Gastrocnemius medialis (tissue), 4 donors: ENCODE data around the gene LTBP4. TPM values are rescaled to one million over a fixed set of nuclear protein-coding genes. Genes with fewer than 3 reads are reported as not detected.
"Not testable (repeated sequence)": the region's sequence is repeated elsewhere in the genome, so short reads cannot be mapped to it uniquely, and the experiment has no call there.

Experiments
- ATAC-seq, 2 donors: fragments of 150-250 bp; one replicate each; pipeline ENCODE4 v1.9.1; 2016
- DNase-seq, 2 donors: peaks; one replicate each; pipeline ENCODE4 v3.0.0-alpha.2; 2019
- H3K27ac ChIP-seq, 4 donors: fragments of 200-600 bp; sonication (generic); 1 replicate in 1 of 4; 2 replicates in 3 of 4; pipeline ENCODE4 v1.5.1; 2016 to 2018; ENCODE audit warnings: mild to moderate bottlenecking in 2 of 4, moderate library complexity in 1 of 4
- H3K27me3 ChIP-seq, 3 donors: fragments of 200-600 bp; sonication (generic) in 2 of 3; 1 replicate in 1 of 3; 2 replicates in 2 of 3; pipeline versions ENCODE4 v1.5.1 to v1.6.0; 2016 to 2019; ENCODE audit warnings: mild to moderate bottlenecking in 1 of 3, moderate library complexity in 1 of 3
- H3K36me3 ChIP-seq, 2 donors: fragments of 200-600 bp; sonication (generic) in 1 of 2; one replicate each; pipeline ENCODE4 v1.5.1; 2017 to 2018
- H3K4me1 ChIP-seq, 2 donors: fragments of 200-600 bp; sonication (generic) in 1 of 2; one replicate each; pipeline ENCODE4 v1.5.1; 2016 to 2017; ENCODE audit warnings: mild to moderate bottlenecking in 2 of 2
- H3K4me3 ChIP-seq, 4 donors: fragments of 200-600 bp; sonication (generic) in 3 of 4; 1 replicate in 1 of 4; 2 replicates in 3 of 4; pipeline ENCODE4 v1.5.1; 2016 to 2019; ENCODE audit warnings: mild to moderate bottlenecking in 2 of 4
- H3K9me3 ChIP-seq, 3 donors: fragments of 200-600 bp; sonication (generic) in 2 of 3; 1 replicate in 1 of 3; 2 replicates in 2 of 3; pipeline ENCODE4 v1.5.1; 2016 to 2019
- POLR2A ChIP-seq, 2 donors: fragments of 450-650 bp; IDR thresholded peaks; one replicate each; pipeline ENCODE4 v1.6.1; 2017; ENCODE audit warnings: antibody characterized with exemption in 2 of 2, mild to moderate bottlenecking in 2 of 2, moderate library complexity in 2 of 2
- in situ Hi-C, 4 donors: fragments of 200-750 bp; cut with MboI; loops; one replicate each; pipeline versions ENCODE4 v1.15.0 to v1.8.0; 2017; ENCODE audit warnings: low sequenced_read_pairs in 4 of 4
- intact Hi-C: fragments of 100-400 bp; cut with DNase I; formaldehyde crosslinking; loops from one replicate; pipeline ENCODE4 v1.15.1; 2023; ENCODE audit warnings: low total_unique reads
- total RNA-seq, 4 donors: library from RNA; depleted of rRNA; stranded (reverse); fragments of >200 nt; gene quantifications; one replicate each; pipeline versions ENCODE4 v1.1.0 to v1.2.3, GENCODE V29; 2016
- TF ChIP-seq, protein P1 (sequence below), 5 experiments: fragments of 450-650 bp in 3 of 5; fragments of 200-600 bp in 2 of 5; sonication (generic) in 2 of 5; IDR thresholded peaks in 4 of 5; conservative IDR thresholded peaks in 1 of 5; 1 replicate in 4 of 5; 2 replicates in 1 of 5; pipeline ENCODE4 v1.5.1; 2016 to 2019; ENCODE audit warnings: antibody characterized with exemption in 5 of 5, mild to moderate bottlenecking in 3 of 5, moderate library complexity in 3 of 5

LTBP4 gene
- total RNA-seq, 4 donors from 2014 or later = 34.4 to 46.7 (median 40.5) TPM

DNA sequence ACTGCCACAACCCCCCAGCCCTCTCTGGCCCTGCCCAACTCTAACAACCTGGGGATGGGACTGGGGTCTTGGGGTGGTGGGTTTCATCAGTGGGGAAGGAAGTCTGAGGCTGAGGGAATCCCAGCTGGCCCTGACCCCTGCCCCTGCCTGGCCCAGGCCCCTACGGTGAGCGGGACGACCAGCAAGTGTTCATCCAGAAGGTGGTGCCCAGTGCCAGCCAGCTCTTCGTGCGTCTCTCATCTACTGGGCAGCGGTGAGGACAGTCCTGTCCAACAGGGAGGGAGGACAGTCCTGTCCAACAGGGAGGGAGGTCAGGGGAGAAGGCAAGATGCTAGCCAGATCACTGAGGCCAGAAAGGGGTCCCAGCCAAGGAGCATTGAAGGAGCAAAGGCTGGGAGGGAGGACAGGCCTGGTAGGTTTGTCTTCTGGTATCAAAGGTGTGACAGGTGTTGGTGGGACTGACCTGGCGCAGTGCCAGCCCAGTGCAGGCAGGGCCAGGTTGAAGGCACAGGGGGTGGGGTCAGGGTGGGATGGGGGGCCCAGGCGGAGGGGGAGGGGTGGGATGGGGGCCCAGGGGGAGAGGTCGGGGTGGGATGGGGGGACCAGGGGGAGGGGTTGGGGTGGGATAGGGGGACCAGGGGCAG lies 12.1 kb upstream of the LTBP4 start:
- no peaks in the 10 kb centered on the region for H3K9me3 ChIP-seq
- TF ChIP-seq, protein P1, sequence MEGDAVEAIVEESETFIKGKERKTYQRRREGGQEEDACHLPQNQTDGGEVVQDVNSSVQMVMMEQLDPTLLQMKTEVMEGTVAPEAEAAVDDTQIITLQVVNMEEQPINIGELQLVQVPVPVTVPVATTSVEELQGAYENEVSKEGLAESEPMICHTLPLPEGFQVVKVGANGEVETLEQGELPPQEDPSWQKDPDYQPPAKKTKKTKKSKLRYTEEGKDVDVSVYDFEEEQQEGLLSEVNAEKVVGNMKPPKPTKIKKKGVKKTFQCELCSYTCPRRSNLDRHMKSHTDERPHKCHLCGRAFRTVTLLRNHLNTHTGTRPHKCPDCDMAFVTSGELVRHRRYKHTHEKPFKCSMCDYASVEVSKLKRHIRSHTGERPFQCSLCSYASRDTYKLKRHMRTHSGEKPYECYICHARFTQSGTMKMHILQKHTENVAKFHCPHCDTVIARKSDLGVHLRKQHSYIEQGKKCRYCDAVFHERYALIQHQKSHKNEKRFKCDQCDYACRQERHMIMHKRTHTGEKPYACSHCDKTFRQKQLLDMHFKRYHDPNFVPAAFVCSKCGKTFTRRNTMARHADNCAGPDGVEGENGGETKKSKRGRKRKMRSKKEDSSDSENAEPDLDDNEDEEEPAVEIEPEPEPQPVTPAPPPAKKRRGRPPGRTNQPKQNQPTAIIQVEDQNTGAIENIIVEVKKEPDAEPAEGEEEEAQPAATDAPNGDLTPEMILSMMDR (IDR thresholded peaks at IDR 0.05 in 4 of 5, conservative IDR thresholded peaks at IDR 0.05 in 1 of 5) = no peak
- TF ChIP-seq POLR2A (IDR thresholded peaks at IDR 0.05) = no peak
- in situ Hi-C loops = no loop called here
- no peaks in the 10 kb centered on the region for H3K4me1 ChIP-seq
- H3K27me3 ChIP-seq = no peaks in the 10 kb centered on the region
- H3K4me3 ChIP-seq = no peak overlapping the region
- H3K27ac ChIP-seq = no peak overlapping the region
- no peaks in the 10 kb centered on the region for H3K36me3 ChIP-seq
- ATAC-seq (no peak), DNase-seq (no peak)
- intact Hi-C loops = no loop called here

DNA sequence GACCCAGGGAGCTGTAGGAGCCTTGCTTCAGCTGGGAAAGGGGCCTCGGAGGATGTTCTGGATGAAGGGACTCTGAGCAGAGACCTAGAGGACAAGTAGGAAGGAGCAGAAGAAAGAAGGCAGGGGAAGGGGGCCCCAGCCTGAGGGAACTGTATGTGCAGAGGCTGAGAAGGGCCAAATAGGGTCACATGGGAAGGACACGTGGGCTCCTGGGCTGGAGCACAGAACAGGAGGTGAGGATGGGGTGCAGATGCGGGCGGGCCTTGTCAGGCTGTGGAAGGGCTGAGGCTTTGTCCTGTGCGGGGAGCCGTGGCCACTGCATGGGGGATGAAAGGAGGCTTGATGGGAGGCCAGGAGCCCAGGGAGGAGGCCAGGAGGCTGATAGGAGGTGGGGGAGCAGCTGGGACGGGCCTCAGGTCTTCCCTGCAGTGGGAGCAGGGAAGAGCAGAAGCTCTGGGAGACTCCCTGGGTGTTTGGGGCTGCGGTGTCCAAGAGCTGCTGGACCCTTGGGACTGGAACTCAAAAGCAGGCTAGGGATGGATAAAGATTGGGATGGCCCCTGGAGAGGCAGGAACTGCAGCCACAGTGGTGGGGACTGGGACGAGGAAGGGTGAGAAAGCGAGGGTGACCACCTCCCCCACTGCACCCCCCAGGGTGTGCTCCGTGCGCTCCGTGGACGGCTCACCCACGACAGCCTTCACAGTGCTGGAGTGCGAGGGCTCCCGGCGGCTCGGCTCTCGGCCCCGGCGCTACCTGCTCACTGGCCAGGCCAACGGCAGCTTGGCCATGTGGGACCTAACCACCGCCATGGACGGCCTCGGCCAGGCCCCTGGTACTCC lies 11.4 kb upstream of the LTBP4 start:
- TF ChIP-seq, protein P1 (IDR thresholded peaks at IDR 0.05 in 4 of 5, conservative IDR thresholded peaks at IDR 0.05 in 1 of 5) = no peak
- TF ChIP-seq POLR2A (IDR thresholded peaks at IDR 0.05) = no peak
- Histone ChIP-seq H3K4me1 (no peaks in the 10 kb centered on the region), H3K27me3 (no peaks in the 10 kb centered on the region), H3K36me3 (no peaks in the 10 kb centered on the region), H3K9me3 (no peaks in the 10 kb centered on the region), H3K27ac (no peak overlapping the region), H3K4me3 (no peak overlapping the region)
- in situ Hi-C loops = loop anchor here in 2 of 4 donors (10.0 kb wide), 1 partner anchor 55 kb away; no protein-coding TSS in a partner anchor
- ATAC-seq = no peak
- no peak for DNase-seq
- intact Hi-C loops = no loop called here

DNA sequence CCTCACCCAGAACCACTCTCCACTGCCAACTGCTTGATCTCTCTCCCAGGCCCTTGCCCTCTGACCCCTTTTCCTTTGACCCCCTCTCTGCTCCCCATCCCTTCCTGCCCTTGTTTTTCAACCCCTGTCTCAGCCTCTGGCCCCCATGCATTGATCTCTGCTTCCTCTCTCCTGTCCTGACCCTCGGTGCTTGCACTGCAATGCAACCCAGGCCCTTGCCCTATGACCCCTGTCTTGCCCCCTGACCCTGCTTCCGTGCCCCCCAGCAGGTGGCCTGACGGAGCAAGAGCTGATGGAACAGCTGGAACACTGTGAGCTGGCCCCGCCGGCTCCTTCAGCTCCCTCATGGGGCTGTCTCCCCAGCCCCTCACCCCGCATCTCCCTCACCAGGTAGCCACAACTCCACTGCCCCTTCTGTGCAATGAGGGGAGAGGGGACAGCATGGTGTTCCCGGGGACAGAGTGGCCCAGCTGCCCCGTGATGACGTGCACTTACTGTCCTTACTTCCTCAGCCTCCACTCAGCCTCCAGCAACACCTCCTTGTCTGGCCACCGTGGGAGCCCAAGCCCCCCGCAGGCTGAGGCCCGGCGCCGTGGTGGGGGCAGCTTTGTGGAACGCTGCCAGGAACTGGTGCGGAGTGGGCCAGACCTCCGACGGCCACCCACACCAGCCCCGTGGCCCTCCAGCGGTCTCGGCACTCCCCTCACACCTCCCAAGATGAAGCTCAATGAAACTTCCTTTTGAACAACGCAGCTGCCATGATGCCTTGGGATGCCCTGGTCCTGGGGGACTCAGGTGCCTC lies 10.5 kb upstream of the LTBP4 start:
- no peak for DNase-seq
- no peak overlapping the region for H3K27ac ChIP-seq
- in situ Hi-C loops = loop anchor here in 2 of 4 donors (10.0 kb wide), 1 partner anchor 56 kb away; no protein-coding TSS in a partner anchor
- no peaks in the 10 kb centered on the region for H3K9me3 ChIP-seq
- no peaks in the 10 kb centered on the region for H3K36me3 ChIP-seq
- H3K4me3 ChIP-seq = no peak overlapping the region
- TF ChIP-seq, protein P1 (IDR thresholded peaks at IDR 0.05 in 4 of 5, conservative IDR thresholded peaks at IDR 0.05 in 1 of 5) = no peak
- TF ChIP-seq POLR2A (IDR thresholded peaks at IDR 0.05) = no peak
- intact Hi-C loops = no loop called here
- ATAC-seq = no peak
- H3K4me1 ChIP-seq = no peaks in the 10 kb centered on the region
- no peaks in the 10 kb centered on the region for H3K27me3 ChIP-seq

GRCh38 chr19:40591724-40592123 lies 9.4 kb upstream of the LTBP4 start:
- ATAC-seq, H3K27me3 ChIP-seq, H3K9me3 ChIP-seq, H3K27ac ChIP-seq, DNase-seq, H3K4me1 ChIP-seq, H3K36me3 ChIP-seq, intact Hi-C loops, H3K4me3 ChIP-seq: not testable (repeated sequence)
- in situ Hi-C loops = loop anchor here in 2 of 4 donors (10.0 kb wide), 1 partner anchor 57 kb away; no protein-coding TSS in a partner anchor
